GM19239 (cell line): Measurements from ENCODE around the gene PPP1R12B.
"Not testable (repeated sequence)": the region's sequence is repeated elsewhere in the genome, so short reads cannot be mapped to it uniquely, and the experiment has no call there.

Experiments
- DNase-seq: peaks from one replicate; pipeline ENCODE4 v3.0.0; 2011; ENCODE audit warnings: low spot score; ENCODE audit not compliant: insufficient read length
- FAIRE-seq: peaks from 2 replicates; lab custom pipeline; 2011; peaks lifted over from hg19 to GRCh38; lab: Jason Lieb, UNC

PPP1R12B gene

GRCh38 chr1:202520129-202520856 is 171.8 kb downstream of the PPP1R12B start:
- not testable (repeated sequence) for DNase-seq, FAIRE-seq

- DNase-seq, FAIRE-seq: not testable (repeated sequence)
These were observed 172.3 kb downstream of the PPP1R12B start for GRCh38 chr1:202520857-202521216.

- not testable (repeated sequence) for FAIRE-seq
These were observed 173.0 kb downstream of the PPP1R12B start for GRCh38 chr1:202521484-202521883.

GRCh38 chr1:202521886-202522285 is 173.4 kb downstream of the PPP1R12B start:
- FAIRE-seq = no peak
- DNase-seq = no peak

More at GRCh38 chr1:202521484-202521883, 173.0 kb downstream of the PPP1R12B start:
- DNase-seq = not testable (repeated sequence)

- not testable (repeated sequence) for DNase-seq, FAIRE-seq
These were observed 177.6 kb downstream of the PPP1R12B start for GRCh38 chr1:202526056-202526455.

- FAIRE-seq, DNase-seq: not testable (repeated sequence)
These were observed 179.7 kb downstream of the PPP1R12B start for GRCh38 chr1:202528096-202528722.

- not testable (repeated sequence) for DNase-seq, FAIRE-seq
These were observed 182.2 kb downstream of the PPP1R12B start for GRCh38 chr1:202530686-202531085.

GRCh38 chr1:202531472-202531811 is 182.9 kb downstream of the PPP1R12B start:
- FAIRE-seq = no peak
- DNase-seq = no peak

- not testable (repeated sequence) for DNase-seq, FAIRE-seq
These were observed 183.5 kb downstream of the PPP1R12B start for GRCh38 chr1:202531812-202532616.

GRCh38 chr1:202539166-202539574 is 190.7 kb downstream of the PPP1R12B start:
- not testable (repeated sequence) for FAIRE-seq, DNase-seq

- DNase-seq, FAIRE-seq: not testable (repeated sequence)
These were observed 191.1 kb downstream of the PPP1R12B start for GRCh38 chr1:202539583-202539982.

- FAIRE-seq (no peak), DNase-seq (no peak)
These were observed 191.5 kb downstream of the PPP1R12B start for GRCh38 chr1:202540014-202540413.

GRCh38 chr1:202540448-202540847 is 191.9 kb downstream of the PPP1R12B start:
- FAIRE-seq (no peak), DNase-seq (no peak)

GRCh38 chr1:202540858-202541257 is 192.4 kb downstream of the PPP1R12B start:
- DNase-seq, FAIRE-seq: not testable (repeated sequence)

GRCh38 chr1:202542415-202542814 is 193.9 kb downstream of the PPP1R12B start:
- DNase-seq, FAIRE-seq: not testable (repeated sequence)

GRCh38 chr1:202543537-202543936 is 195.0 kb downstream of the PPP1R12B start:
- not testable (repeated sequence) for DNase-seq, FAIRE-seq

GRCh38 chr1:202544766-202545449 is 196.4 kb downstream of the PPP1R12B start:
- not testable (repeated sequence) for DNase-seq, FAIRE-seq

- not testable (repeated sequence) for FAIRE-seq, DNase-seq
These were observed 197.3 kb downstream of the PPP1R12B start for GRCh38 chr1:202545647-202546303.

- FAIRE-seq, DNase-seq: not testable (repeated sequence)
These were observed 197.9 kb downstream of the PPP1R12B start for GRCh38 chr1:202546377-202546776.
